Measurements from ENCODE around the gene SCML1.

GRCh38 chrX:17740137-17741122 is 3.1 kb downstream of the SCML1 start:
- no peak for TF ChIP-seq CTCF (IDR thresholded peaks at IDR 0.05)
- no peak for TF ChIP-seq POLR2A (IDR thresholded peaks at IDR 0.05)
